HG02840 (cell line): ENCODE data around the gene DAZAP1.

Experiments used
- ATAC-seq: cut with Tn5 transposase; IDR thresholded peaks from one replicate; pipeline ENCODE4 v1.9.1; 2021; ENCODE audit warnings: mild to moderate bottlenecking, moderate library complexity, moderate number of reproducible peaks; ENCODE audit not compliant: unreplicated experiment, low FRiP score

DAZAP1 gene

DNA sequence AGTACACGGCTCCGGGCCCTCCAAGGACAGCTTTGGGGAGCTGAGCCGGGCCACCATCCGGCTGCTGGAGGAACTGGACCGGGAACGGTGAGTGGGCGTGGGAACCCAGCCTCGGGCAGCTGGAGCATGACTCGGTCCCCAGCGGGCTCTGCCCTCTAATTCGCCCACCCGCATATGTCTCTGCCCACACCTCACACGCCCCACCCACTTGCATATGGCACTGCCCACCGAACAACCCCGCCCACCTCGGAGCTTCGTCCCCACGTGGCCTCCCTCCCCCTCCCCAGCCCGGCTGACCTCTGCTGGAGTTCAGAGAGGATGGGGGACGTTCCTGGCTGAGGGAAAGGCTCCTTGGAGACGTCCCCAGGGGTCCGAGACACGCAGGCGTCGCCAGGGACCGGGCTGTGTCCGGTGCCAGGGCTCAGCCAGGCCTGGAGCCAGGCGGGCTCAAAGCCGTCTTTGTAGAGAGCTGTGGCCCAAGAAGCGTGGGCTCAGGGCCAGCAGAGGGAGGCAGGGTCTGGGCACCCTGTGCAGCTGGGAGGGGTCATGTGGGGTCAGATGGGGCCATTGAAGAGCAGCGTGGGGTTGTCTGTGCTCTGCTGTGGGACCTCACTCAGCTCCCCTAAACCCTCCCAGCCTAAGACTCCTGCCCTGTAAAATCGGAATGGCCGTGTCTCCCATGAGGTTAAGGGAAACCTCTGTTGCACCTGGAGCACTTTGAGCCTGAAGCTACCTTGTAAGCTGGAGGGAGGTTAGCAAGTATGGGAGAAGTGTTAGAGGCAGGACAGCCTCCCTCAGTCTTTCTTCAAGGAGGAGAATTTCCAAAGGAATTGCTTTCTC lies 46.4 kb downstream of the DAZAP1 start:
- no peak for ATAC-seq

DNA sequence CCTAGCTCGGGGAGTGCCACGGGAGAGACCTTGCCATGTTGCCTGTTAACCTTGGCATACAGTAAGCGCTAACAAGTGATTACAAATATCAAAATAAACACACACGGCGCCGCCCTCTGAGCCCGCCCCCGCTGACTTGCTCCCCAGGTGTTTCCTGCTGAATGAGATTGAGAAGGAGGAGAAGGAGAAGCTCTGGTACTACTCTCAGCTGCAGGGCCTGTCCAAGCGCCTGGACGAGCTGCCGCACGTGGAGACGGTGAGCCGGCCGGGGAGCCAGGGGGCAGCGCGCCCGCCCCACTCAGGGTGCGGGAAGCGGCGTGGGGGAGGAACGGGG lies 47.6 kb downstream of the DAZAP1 start:
- no peak for ATAC-seq

GRCh38 chr19:1455336-1456120 lies 48.1 kb downstream of the DAZAP1 start:
- no peak for ATAC-seq

GRCh38 chr19:1456121-1456900 lies 48.9 kb downstream of the DAZAP1 start:
- no peak for ATAC-seq

DNA sequence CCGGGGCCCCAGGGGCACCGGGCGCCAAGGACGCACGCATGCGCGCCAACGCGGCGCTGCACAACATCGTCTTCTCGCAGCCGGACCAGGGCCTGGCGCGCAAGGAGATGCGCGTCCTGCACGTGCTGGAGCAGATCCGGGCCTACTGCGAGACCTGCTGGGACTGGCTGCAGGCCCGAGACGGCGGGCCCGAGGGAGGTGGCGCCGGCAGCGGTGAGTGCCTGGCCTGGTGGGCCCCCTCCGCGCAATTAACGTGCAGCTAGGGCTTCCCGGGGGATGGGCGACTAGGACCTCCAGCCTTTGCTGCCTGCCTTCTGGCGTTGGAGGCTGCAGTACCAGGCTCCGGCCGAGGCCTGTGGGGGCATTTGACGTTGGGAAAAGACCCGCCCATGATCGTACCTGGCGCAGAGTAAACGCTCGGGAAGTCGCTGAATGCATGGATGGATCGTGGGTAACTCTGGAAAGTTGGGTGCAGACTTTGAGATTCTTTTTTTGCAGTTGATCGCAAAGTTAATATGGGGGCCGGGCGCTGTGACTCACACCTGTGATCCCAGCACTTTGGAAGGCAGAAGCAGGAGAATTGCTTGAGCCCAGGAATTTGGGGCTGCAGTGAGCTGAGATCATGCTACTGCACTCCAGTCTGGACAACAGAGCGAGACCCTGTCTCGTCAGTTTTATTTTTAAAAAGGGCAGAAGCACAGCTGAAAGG lies 49.8 kb downstream of the DAZAP1 start:
- ATAC-seq = no peak

GRCh38 chr19:1457892-1458291 lies 50.5 kb downstream of the DAZAP1 start:
- ATAC-seq = no peak

DNA sequence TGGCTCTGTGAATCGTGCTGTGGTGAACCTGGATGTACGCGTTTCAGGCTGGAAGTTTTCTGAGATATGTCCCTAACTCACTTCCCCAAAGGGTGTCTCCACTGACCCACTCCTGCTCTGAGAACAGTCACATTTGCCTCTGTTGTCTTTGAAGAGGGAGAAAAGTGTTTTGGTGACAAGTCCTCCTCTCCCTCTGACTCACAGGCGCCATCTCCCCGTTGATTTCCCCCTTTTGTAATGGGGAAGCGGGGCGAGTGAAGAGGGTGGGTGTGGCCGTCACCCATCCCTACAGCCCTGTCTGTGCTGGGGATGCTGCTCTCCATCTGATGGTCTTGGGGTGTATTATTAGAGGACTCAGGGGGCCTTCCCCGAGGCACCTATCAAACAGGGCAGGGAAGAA lies 52.1 kb downstream of the DAZAP1 start:
- no peak for ATAC-seq

GRCh38 chr19:1460033-1460995 lies 52.9 kb downstream of the DAZAP1 start:
- no peak for ATAC-seq

DNA sequence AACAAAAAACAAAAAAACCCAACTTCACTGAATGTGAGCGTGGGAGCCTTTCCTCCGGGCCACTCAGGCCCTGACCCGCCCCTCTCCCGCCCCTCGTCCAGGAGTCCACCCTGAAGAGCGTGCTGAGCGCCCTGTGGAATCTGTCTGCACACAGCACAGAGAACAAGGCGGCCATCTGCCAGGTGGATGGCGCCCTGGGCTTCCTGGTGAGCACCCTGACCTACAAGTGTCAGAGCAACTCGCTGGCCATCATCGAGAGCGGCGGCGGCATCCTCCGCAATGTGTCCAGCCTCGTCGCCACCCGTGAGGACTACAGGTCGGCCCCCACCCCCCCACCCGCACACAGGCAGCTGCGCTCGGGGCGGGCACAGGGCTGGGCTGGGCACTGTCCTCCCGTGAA lies 54.5 kb downstream of the DAZAP1 start:
- ATAC-seq = no peak

DNA sequence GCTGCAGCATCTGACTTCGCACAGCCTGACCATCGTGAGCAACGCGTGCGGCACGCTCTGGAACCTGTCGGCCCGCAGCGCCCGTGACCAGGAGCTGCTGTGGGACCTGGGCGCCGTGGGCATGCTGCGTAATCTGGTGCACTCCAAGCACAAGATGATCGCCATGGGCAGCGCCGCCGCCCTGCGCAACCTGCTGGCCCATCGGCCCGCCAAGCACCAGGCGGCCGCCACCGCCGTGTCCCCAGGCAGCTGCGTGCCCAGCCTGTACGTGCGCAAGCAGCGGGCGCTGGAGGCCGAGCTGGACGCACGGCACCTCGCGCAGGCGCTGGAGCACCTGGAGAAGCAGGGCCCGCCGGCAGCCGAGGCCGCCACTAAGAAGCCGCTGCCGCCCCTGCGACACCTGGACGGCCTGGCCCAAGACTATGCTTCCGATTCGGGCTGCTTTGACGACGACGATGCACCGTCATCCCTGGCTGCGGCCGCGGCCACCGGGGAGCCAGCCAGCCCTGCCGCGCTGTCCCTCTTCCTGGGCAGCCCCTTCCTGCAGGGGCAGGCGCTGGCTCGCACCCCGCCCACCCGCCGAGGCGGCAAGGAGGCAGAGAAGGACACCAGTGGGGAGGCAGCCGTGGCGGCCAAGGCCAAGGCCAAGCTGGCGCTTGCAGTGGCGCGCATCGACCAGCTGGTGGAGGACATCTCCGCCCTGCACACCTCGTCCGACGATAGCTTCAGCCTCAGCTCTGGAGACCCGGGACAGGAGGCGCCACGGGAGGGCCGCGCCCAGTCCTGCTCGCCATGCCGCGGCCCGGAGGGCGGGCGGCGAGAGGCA lies 58.0 kb downstream of the DAZAP1 start:
- ATAC-seq = no peak

DNA sequence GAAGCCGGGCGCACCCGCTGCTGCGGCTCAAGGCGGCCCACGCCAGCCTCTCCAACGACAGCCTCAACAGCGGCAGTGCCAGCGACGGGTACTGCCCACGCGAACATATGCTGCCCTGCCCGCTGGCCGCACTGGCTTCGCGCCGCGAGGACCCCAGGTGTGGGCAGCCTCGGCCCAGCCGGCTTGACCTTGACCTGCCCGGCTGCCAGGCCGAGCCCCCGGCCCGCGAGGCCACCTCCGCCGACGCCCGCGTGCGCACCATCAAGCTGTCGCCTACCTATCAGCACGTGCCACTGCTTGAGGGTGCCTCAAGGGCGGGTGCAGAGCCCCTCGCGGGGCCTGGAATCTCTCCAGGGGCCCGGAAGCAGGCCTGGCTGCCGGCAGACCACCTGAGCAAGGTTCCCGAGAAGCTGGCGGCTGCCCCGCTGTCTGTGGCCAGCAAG lies 58.7 kb downstream of the DAZAP1 start:
- no peak for ATAC-seq

GRCh38 chr19:1466461-1467214 lies 59.3 kb downstream of the DAZAP1 start:
- no peak for ATAC-seq

DNA sequence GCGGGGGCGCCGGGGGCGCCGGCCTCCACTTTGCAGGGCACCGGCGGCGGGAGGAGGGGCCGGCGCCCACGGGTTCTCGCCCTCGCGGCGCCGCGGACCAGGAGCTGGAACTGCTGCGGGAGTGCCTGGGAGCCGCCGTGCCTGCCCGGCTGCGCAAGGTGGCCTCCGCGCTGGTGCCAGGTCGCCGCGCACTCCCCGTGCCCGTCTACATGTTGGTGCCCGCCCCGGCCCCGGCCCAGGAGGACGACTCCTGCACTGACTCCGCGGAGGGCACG lies 59.8 kb downstream of the DAZAP1 start:
- no peak for ATAC-seq

GRCh38 chr19:1467490-1468273 lies 60.3 kb downstream of the DAZAP1 start:
- no peak for ATAC-seq

GRCh38 chr19:1468274-1468820 lies 61.0 kb downstream of the DAZAP1 start:
- ATAC-seq = no peak

DNA sequence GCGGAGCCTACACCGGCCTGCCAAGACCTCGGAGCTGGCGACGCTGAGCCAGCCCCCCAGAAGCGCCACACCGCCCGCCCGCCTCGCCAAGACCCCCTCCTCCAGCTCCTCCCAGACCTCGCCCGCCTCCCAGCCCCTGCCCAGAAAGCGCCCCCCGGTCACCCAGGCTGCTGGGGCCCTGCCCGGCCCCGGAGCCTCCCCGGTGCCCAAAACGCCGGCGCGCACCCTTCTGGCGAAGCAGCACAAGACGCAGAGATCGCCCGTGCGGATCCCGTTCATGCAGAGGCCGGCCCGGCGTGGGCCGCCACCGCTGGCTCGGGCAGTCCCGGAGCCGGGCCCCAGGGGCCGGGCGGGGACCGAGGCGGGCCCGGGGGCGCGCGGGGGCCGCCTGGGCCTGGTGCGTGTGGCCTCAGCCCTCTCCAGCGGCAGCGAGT lies 61.5 kb downstream of the DAZAP1 start:
- ATAC-seq = no peak
